ENCODE measurements around the gene LHCGR. TPM values are rescaled to one million over a fixed set of nuclear protein-coding genes. Genes with fewer than 3 reads are reported as not detected.

The LHCGR gene
- polyA plus RNA-seq, 1 experiment, result not detected

GRCh38 chr2:48734576-48735303 lies 20.8 kb downstream of the LHCGR start:
- CTCF ChIA-PET, result no interaction called here
- no peaks in the 10 kb centered on the region for H3K36me3 ChIP-seq (ENCODE audit: control insufficient read depth, insufficient read depth, low read length)
- no peak overlapping the region for H3K4me3 ChIP-seq (ENCODE audit: low read depth, low read length)
- no peaks in the 10 kb centered on the region for H3K27me3 ChIP-seq (ENCODE audit: control insufficient read depth, insufficient read depth, low read length)
- TF ChIP-seq, protein P1, sequence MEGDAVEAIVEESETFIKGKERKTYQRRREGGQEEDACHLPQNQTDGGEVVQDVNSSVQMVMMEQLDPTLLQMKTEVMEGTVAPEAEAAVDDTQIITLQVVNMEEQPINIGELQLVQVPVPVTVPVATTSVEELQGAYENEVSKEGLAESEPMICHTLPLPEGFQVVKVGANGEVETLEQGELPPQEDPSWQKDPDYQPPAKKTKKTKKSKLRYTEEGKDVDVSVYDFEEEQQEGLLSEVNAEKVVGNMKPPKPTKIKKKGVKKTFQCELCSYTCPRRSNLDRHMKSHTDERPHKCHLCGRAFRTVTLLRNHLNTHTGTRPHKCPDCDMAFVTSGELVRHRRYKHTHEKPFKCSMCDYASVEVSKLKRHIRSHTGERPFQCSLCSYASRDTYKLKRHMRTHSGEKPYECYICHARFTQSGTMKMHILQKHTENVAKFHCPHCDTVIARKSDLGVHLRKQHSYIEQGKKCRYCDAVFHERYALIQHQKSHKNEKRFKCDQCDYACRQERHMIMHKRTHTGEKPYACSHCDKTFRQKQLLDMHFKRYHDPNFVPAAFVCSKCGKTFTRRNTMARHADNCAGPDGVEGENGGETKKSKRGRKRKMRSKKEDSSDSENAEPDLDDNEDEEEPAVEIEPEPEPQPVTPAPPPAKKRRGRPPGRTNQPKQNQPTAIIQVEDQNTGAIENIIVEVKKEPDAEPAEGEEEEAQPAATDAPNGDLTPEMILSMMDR (IDR thresholded peaks at IDR 0.05; ENCODE audit: insufficient read depth, low read depth, low read length), result no peak
- POLR2A ChIA-PET, result no interaction called here
- no peak for DNase-seq (ENCODE audit: low read depth)

DNA sequence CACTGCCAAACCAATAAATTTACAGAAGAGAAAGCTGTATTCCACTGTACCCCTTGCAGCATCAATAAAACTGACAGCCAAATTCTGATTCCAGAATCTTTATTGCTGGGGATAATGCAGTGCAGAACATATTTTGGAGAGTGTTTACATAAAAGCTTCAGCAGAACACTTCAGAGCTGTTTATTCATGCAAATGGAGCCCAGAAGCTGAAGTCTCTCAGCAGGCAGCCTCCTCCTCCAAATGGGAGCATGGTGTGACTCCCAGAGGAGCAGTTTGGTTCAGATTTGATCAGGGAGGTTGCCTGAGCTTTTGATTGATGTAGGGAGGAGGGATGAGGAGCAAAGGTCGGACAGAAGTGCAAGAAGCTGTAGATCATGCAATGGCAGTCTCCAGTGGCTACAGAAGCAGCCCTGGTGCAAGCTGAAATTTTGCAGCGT lies 22.4 kb downstream of the LHCGR start:
- no peak for DNase-seq (ENCODE audit: low read depth)
- CTCF ChIA-PET, result no interaction called here
- H3K27me3 ChIP-seq (ENCODE audit: control insufficient read depth, insufficient read depth, low read length), result no peaks in the 10 kb centered on the region
- no peak overlapping the region for H3K4me3 ChIP-seq (ENCODE audit: low read depth, low read length)
- H3K36me3 ChIP-seq (ENCODE audit: control insufficient read depth, insufficient read depth, low read length), result no peaks in the 10 kb centered on the region
- TF ChIP-seq, protein P1 (IDR thresholded peaks at IDR 0.05; ENCODE audit: insufficient read depth, low read depth, low read length), result no peak
- POLR2A ChIA-PET, result no interaction called here

GRCh38 chr2:48728840-48729239 lies 26.7 kb downstream of the LHCGR start:
- Histone ChIP-seq H3K27me3 (ENCODE audit: control insufficient read depth, insufficient read depth, low read length) (no peaks in the 10 kb centered on the region), H3K36me3 (ENCODE audit: control insufficient read depth, insufficient read depth, low read length) (no peaks in the 10 kb centered on the region), H3K4me3 (ENCODE audit: low read depth, low read length) (no peak overlapping the region)
- TF ChIP-seq, protein P1 (IDR thresholded peaks at IDR 0.05; ENCODE audit: insufficient read depth, low read depth, low read length), result no peak
- POLR2A ChIA-PET, result no interaction called here
- CTCF ChIA-PET, result interaction anchor here (0.9 to 2.0 kb wide), 3 partner anchors 45 to 129 kb away, joined by 3 to 12 read pairs (median 5); no protein-coding TSS in a partner anchor
- no peak for DNase-seq (ENCODE audit: low read depth)

GRCh38 chr2:48728295-48728694 lies 27.2 kb downstream of the LHCGR start:
- Histone ChIP-seq H3K36me3 (ENCODE audit: control insufficient read depth, insufficient read depth, low read length) (no peaks in the 10 kb centered on the region), H3K4me3 (ENCODE audit: low read depth, low read length) (no peak overlapping the region), H3K27me3 (ENCODE audit: control insufficient read depth, insufficient read depth, low read length) (no peaks in the 10 kb centered on the region)
- TF ChIP-seq, protein P1 (IDR thresholded peaks at IDR 0.05; ENCODE audit: insufficient read depth, low read depth, low read length), result no peak
- CTCF ChIA-PET, result interaction anchor here (0.7 to 2.0 kb wide), 7 partner anchors 9 to 148 kb away, joined by 3 to 12 read pairs (median 4); no protein-coding TSS in a partner anchor
- POLR2A ChIA-PET, result no interaction called here
- no peak for DNase-seq (ENCODE audit: low read depth)

DNA sequence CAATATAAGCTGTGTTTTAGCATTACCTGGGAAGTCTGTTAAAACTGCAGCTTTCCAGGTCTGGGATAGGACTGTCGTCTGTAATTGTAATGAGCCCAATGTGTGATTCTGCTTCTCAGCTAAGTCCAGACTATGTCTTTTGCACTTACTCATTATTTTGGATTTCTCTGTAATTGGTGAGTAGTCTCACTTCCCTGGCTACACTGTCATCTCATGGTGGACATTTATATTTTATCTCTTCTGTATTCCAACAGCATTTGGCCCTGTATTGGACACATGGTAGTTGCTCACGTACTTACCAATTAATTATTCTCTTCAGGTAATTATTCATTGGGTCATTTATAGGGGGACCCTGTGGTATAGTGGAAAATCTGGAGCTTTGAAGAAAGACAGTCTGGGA lies 28.0 kb downstream of the LHCGR start:
- CTCF ChIA-PET, result interaction anchor here (0.7 to 2.0 kb wide), 7 partner anchors 10 to 148 kb away, joined by 3 to 12 read pairs (median 4); no protein-coding TSS in a partner anchor
- TF ChIP-seq, protein P1 (IDR thresholded peaks at IDR 0.05; ENCODE audit: insufficient read depth, low read depth, low read length), result peak; percentile 18; the same call in 1 of the 2 replicates
- no peak overlapping the region for H3K4me3 ChIP-seq (ENCODE audit: low read depth, low read length)
- no peaks in the 10 kb centered on the region for H3K27me3 ChIP-seq (ENCODE audit: control insufficient read depth, insufficient read depth, low read length)
- DNase-seq (ENCODE audit: low read depth), result no peak
- no peaks in the 10 kb centered on the region for H3K36me3 ChIP-seq (ENCODE audit: control insufficient read depth, insufficient read depth, low read length)
- POLR2A ChIA-PET, result no interaction called here
